HG02623 (cell line): ENCODE results near the gene LPP.

Experiments
- ATAC-seq: cut with Tn5 transposase; IDR thresholded peaks from one replicate; pipeline ENCODE4 v1.9.1; 2021; ENCODE audit warnings: moderate library complexity; ENCODE audit not compliant: unreplicated experiment

The LPP gene

GRCh38 chr3:188497021-188497420, 343.1 kb downstream of the LPP start:
- ATAC-seq, result no peak

GRCh38 chr3:188503647-188504046, 349.7 kb downstream of the LPP start:
- no peak for ATAC-seq

- no peak for ATAC-seq
These were observed 351.2 kb downstream of the LPP start for GRCh38 chr3:188505151-188505550.

- no peak for ATAC-seq
These were observed 352.0 kb downstream of the LPP start for GRCh38 chr3:188505911-188506310.

GRCh38 chr3:188506446-188506845, 352.5 kb downstream of the LPP start:
- ATAC-seq, result no peak

- no peak for ATAC-seq
These were observed 353.3 kb downstream of the LPP start for GRCh38 chr3:188507244-188507720.

GRCh38 chr3:188508454-188508853, 354.5 kb downstream of the LPP start:
- no peak for ATAC-seq

GRCh38 chr3:188509316-188509715, 355.4 kb downstream of the LPP start:
- no peak for ATAC-seq

GRCh38 chr3:188510366-188510765, 356.4 kb downstream of the LPP start:
- ATAC-seq, result no peak

GRCh38 chr3:188513662-188514328, 359.8 kb downstream of the LPP start:
- ATAC-seq, result no peak

- no peak for ATAC-seq
These were observed 362.6 kb downstream of the LPP start for GRCh38 chr3:188516515-188516914.

- no peak for ATAC-seq
These were observed 364.5 kb downstream of the LPP start for GRCh38 chr3:188518416-188518815.

- no peak for ATAC-seq
These were observed 365.0 kb downstream of the LPP start for GRCh38 chr3:188518835-188519452.

- ATAC-seq, result no peak
These were observed 366.5 kb downstream of the LPP start for GRCh38 chr3:188520466-188520865.

- ATAC-seq, result no peak
These were observed 368.2 kb downstream of the LPP start for GRCh38 chr3:188522115-188522514.

- ATAC-seq, result no peak
These were observed 369.3 kb downstream of the LPP start for GRCh38 chr3:188523291-188523690.

GRCh38 chr3:188524052-188524451, 370.1 kb downstream of the LPP start:
- no peak for ATAC-seq

GRCh38 chr3:188526057-188526456, 372.1 kb downstream of the LPP start:
- no peak for ATAC-seq

- ATAC-seq, result no peak
These were observed 373.4 kb downstream of the LPP start for GRCh38 chr3:188527389-188527788.

- no peak for ATAC-seq
These were observed 374.4 kb downstream of the LPP start for GRCh38 chr3:188528396-188528795.

- no peak for ATAC-seq
These were observed 375.3 kb downstream of the LPP start for GRCh38 chr3:188529228-188529627.

GRCh38 chr3:188530226-188530625, 376.3 kb downstream of the LPP start:
- no peak for ATAC-seq

- no peak for ATAC-seq
These were observed 377.3 kb downstream of the LPP start for GRCh38 chr3:188531210-188531609.
